Stimulated activated naive CD4-positive, alpha-beta T cell (primary cell): ENCODE results near the gene NME5.
A peak's percentile ranks its signal among the peaks of the same experiment; 100 is the strongest.
"Not testable (repeated sequence)": the region's sequence is repeated elsewhere in the genome, so short reads cannot be mapped to it uniquely, and the experiment has no call there.

ENCODE experiments used
- DNase-seq, 6 experiments: peaks; one replicate each; lab custom pipeline; 2025; lab: John Stamatoyannopoulos, UW

NME5 gene

DNA sequence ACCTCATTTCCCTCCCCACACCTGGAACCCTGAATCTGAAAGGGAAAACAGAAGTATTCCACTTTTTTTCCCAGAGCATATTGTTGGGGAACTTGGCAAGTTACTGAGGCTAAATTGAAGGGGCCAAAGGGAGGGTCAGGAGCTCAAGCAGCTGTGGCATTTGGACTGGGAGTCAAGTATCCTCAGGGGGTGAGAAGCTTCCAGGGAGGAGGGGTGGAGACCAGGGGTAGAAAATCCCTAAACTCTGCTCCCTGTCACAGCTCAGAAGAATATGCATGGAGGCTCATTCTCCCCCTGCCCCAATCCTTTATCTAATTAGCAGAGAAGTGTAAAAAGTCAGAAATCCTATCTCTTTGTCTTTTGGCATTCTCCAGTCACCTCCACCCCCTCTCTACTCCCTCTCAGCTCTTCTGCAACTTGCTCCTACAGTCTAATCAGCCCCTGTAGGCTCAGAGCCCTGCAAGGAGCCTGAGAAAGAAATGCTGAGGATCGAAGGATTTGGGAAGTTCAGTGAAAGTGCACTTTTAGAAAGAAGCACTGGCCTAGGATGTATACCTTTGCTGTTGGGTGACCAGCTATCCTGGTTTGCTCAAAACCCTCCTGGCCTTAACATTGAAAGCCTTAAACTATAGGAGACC, 61.1 kb downstream of the NME5 start:
- no peak for DNase-seq

GRCh38 chr5:138077064-138077696, 62.0 kb downstream of the NME5 start:
- peak; percentile 14 to 59 (median 32) for DNase-seq

GRCh38 chr5:138070026-138070425, 69.2 kb downstream of the NME5 start:
- not testable (repeated sequence) for DNase-seq

DNA sequence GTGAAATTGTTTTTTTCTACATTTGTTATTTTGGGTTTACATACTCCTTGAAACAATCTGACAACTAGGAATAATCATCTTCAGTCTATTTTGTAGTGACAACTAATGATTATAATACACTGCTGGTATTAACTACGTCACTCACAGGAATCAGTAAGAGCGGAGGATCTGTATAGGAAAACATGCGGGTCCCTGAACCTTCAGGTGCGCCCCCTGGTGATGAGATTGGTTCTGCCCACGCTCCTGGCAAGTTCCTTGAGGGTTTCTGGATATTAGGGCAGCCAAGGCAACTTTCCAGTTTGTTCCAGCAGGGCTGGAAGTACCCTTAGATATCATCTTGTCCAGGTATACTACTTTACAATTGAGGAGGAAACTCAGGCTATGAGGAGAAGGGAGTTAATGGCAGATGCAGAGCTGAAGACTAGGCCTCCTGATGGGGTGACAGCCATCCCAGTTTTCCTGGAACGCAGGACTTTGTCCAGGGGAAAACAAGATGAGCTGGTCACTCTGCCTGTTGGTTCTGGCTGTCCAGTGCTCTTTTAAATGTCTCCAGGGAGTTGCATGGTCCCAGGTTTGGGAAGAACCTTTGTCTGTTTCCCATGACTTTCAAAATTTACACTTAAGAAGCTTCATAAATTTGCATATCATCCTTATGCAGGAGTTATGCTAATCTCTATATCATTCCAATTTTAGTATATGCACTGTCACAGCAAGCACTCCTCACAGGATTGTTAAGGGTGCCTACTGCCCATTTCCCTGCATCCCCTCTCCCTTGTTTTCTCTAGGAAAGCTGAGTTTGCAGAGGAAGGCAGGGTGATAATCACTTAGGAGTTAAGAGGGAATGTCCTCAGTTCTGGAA, 70.3 kb downstream of the NME5 start:
- peak; percentile 14 to 67 (median 52) for DNase-seq

DNA sequence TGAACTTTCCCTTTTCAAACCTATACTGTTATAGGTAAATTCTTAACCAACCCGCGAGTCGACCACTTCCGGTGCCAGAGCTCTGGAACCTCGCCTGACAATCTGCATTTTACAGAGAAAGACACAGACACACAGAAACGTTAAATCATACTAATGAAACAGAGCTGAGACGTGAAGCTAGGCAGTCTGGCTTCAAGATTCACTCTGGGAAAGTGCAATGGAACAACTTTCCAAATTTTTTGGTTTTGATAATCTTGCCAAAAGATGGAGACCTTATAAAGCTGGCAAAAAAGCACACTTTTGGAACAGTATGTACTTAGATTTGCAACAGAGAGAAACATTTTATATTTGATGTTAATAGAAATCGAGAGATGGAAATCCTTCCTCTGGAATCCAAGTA, 71.3 kb downstream of the NME5 start:
- DNase-seq: no peak
